NCI-H1417 treated with DMSO at 0.1 percent for 48 hours (cell line): ENCODE measurements around the gene GPR39.
"Not testable (repeated sequence)": the region's sequence is repeated elsewhere in the genome, so short reads cannot be mapped to it uniquely, and the experiment has no call there.

Source experiments
- DNase-seq: peaks from one replicate; lab custom pipeline; 2025; lab: John Stamatoyannopoulos, UW

Gene GPR39

DNA sequence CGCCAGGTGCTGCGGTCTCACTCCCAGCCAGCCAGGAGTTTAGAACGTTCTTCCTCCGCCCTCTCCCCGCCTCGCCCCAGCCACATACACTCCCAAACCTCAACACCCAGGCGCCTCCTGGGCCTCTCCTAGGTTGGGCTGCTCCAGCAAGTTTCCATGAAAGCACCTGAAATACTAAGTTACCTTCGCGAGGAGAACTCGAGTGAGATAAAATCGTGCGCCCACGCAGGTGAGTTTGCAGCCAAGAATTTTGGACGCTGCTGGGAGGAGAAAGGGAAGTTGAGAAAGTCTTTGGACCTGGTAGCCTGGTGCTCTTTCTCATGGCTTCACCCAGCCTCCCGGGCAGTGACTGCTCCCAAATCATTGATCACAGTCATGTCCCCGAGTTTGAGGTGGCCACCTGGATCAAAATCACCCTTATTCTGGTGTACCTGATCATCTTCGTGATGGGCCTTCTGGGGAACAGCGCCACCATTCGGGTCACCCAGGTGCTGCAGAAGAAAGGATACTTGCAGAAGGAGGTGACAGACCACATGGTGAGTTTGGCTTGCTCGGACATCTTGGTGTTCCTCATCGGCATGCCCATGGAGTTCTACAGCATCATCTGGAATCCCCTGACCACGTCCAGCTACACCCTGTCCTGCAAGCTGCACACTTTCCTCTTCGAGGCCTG is at the start of gene GPR39:
TSS of gene GPR39 (plus strand) at position 83 of the 673 bp plus-strand sequence.
- DNase-seq = no peak

DNA sequence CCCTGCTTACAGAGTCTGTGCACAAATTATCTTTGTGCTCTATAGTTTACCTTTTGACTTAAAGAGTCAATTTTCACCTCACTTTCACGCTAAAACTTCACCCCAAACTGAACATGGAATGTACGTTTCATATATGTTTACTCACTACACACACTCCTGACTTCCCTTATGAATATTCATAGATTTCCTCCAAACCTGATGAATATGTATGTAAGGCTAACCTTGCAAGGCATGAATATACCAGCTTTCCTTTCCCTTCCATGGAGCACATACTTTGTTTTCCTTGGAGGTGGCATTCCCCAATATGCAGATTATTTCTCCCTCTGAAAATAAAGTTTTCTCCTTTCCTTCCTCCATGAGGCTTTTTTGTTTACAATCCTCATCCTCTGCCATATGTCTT is 48.4 kb upstream of the GPR39 start:
- DNase-seq = no peak

DNA sequence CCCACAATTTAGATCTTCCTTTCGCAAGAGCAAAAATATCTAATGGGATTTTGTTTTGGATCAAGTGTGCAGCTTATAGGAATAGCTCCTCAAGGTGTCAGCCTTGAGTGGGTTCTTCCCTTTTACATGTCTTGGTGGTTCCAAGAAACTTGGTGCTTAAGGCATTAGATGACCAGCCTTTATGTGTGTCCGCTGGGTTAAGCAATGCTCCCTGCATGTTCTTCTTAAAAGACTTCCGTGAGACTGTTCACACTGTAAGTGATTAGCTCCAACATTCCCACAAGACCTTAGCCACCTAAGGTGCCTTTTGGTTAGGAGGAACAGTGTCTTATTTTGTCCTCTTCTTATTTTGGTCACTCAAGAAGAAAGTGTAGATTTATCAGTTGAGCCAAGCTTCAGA is 44.3 kb upstream of the GPR39 start:
- no peak for DNase-seq

DNA sequence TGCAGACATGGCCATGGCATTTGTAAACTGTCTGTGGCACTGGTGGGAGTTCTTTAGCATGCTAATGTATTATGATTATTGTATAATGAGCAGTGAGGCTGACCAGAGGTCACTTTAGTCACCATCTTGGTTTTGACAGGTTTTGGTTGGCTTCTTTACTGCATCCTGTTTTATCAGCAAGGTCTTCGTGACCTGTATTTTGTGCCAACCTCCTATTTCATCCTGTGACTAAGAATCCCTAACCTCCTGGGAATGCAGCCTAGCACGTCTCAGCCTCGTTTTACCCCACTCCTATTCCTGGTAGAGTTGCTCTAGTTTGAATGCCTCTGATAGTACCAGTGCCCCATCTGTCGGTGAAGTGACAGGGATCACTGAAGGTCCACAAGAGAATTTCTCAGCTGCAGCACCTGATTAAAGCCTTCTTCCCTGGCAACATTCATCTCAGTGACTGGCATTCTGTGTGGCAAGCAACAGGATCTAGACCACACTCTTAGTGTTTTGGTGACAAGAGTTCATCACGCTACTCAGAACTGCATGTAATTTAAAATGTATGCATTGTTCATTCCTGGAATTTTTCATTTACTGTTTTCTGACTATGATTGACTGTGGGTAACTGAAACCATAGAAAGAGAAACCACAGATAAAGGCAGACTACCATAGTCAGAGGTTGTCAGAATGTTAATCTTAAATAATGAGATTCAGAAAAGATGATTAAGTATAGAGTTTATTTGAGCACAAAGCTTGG is 43.0 kb upstream of the GPR39 start:
- DNase-seq = no peak

DNA sequence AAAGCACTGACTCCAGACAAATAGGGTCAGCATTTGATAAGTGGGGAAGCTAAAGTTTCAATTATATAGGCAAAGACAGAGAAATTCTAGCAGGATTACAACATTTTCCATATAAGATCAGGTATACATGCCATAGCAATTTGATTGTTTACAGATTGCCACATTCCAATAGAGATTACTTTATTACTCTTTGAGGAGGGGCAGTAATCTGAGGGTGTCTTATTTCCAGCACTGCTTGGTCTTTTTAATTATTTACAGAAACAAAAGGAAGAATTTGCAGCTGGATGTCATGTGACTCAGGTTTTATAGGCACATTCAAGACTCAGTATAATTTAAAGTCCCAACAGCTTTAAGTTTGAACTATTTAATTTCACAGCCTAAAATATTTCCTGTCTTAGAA is 42.5 kb upstream of the GPR39 start:
- DNase-seq = no peak

DNA sequence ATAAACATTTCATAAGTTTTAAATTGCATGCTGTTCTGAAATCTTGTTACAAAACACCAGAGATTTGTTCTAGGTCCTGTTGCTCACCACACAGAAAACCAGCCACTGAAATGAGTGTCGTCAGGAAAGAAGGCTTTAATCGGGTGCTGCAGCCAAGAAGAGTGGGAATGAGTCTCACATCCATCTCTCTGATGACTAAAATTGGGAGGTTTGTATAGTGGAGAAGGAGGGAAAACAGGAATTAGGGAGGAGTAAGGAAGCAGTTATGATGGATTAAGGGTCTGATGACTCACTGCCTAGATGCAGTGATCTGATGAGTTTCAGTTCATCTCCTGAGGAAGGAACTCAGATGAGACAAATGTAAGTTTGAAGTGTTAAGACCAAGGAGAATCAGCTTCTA is 42.1 kb upstream of the GPR39 start:
- DNase-seq = no peak

DNA sequence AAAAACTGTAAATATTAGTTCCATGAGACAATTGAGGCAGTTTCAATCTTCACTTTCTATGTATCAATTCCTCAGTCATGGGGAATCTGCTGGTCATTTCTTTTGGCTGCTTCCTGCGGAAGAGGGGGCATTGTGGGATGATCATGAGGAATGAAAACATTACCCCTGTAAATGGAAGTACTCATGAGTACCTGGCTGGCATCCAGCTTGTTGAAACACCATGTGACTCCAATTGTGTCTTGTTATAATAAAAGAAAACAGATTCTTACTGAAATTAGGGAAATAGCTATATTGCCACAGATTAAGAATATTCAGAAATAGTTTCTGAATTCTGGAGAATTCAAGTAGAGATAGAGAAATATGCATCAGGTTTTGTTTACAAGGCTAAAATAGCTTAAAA is 41.6 kb upstream of the GPR39 start:
- DNase-seq = no peak

DNA sequence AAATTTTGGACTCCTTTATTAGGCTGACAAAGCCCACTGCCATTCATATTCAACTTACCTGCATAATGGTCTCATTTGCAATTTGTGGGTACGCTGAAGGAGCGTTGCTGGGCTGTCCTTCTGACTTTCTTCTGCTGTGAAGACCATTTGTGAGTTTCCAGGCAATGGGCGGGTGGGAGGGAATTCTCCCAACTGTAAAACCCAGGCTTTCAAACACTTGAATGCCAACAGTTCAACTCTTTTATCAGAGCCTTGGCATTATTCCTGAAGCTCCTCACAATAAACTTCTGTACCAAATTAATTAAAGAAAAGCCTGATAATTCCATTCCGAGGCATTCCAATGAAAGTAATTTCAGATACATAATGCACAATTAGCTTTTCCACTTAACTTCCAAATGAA is 35.2 kb upstream of the GPR39 start:
- no peak for DNase-seq

DNA sequence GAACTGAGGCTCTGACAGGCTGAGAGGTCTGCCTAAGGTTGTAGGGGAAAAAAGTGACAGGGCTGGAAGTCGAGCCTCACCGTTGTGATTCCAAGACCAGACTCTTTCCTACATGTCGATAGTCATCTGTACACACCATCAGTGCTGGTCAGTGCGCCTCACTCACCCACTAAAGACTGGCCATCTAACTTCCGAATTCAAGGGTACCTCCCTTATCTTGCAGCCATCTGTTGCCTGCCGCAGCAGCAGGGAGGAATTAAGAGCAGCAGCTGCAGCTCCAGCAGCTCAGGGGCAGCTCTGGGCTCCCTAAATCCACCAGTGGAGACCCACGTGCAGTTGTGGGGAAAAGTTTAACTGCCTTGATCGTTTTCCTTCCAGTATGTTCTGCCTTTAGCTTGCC is 32.6 kb upstream of the GPR39 start:
- no peak for DNase-seq

DNA sequence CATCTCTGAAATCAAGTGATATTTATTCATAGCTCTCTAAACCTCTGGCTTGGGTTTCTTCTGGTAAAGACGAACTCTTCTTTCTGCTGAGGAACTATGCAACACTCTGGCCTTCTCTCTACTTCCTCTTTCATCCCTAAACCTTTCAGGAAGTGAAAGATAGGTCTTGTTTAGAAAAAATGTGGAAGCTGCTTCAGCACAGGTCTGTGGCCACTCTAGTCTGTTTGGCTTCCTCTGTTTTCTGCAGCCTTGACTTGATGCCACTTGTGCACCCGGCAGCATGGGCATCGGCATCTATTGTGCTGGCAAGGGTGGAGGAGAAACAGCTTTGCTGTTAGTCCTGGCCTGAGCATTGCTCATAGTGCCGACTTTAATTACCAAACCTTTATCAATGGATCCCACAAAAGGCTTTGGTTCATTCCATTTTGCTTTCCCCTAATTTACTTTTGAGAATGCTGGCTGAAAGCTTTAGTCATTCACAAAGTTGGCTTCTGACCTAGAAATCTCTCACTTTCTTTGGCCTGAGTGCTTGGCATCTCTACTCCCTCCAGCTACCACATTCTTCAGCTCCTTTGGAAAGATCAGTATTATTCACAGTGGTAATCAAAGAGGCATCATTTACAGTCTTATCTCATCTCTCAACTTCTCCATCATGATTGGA is 32.0 kb upstream of the GPR39 start:
- no peak for DNase-seq

DNA sequence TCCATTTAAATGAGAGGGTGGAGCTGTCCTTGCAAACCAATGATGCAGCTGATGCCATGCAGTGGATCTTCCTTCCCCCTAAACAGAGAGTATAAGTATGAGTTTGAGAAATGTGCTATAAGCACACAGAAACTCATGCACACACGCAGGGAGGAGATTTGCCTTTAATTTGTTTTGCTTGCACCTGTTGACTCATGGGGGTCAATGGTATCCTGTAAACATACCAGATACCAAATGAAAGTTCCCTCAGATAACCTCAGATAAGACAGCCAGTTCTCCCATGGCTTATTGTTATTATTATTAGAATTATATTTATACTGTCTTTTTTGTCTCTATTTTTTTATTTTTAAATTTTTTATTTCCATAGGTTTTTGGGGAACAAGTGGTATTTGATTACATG is 29.5 kb upstream of the GPR39 start:
- no peak for DNase-seq

DNA sequence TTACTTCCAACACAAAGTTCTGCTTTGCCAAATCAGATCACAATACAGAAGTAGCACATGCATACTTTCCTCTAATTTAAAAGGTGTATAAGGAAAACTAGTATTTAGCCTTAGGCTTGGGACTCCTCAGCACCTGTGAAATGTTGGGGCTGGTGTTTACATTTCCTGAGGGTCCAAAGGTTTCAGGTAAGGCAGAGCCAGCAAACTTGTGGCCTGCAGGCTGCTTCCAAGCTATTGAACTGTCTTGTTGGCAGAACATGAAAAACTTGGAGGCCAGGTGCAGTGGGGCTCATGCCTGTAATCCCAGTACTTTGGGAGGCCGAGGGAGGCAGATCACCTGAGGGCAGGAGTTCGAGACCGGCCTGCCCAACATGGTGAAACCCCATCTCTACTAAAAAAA is 26.5 kb upstream of the GPR39 start:
- no peak for DNase-seq

DNA sequence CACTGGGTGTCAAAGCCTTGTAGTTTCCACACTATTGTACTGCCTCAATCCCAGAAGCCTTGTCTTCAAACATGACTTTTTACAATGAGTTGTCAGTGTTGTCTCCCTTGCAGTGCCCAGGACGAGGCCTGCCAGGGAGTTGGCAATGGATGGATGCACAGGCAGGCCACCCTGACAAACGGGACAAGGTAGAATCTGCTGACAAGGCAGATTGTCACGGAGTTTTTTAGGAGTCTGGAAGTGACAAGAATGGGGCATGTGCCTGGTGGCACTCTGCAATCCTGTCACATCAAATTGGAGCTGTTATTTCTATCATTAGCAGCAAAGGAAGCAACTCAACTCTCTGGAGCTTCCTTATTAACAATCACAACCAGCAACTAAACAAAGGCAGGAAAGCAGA is 25.2 kb upstream of the GPR39 start:
- DNase-seq = no peak

DNA sequence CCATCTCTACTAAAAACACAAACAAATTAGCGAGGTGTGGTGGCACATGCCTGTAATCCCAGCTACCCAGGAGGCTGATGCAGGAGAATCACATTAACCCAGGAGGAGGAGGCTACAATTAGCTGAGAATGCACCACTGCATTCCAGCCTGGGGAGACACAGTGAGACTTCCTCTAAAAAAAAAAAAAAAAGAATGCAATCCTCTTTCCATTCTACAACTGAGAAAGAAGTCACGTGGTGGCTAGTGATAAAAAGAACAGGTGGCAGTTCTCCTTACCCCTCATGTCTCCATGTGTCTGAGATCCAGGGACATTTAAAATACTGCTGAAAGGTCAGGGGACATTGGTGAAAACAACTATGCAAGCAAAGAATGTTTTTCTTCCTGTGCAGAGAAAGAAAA is 24.4 kb upstream of the GPR39 start:
- no peak for DNase-seq

DNA sequence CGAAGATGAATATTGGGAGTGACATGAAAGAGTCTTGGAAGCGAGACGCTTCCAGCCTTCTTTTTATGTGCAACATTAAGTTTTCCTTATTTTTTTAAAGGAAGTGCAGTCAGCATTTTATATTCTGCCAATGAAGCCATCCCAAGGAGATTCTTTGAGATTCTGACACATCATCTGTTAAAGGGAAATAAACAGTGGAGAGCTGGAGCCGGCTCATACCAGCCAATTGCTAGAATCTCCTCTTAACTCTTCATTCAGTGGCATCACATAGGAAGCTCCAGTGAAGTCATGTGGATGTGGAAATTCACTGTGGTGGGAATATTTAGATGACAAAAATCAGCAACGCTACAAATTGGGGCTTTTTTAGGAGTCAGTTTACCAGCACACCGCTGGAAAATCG is 23.7 kb upstream of the GPR39 start:
- no peak for DNase-seq

DNA sequence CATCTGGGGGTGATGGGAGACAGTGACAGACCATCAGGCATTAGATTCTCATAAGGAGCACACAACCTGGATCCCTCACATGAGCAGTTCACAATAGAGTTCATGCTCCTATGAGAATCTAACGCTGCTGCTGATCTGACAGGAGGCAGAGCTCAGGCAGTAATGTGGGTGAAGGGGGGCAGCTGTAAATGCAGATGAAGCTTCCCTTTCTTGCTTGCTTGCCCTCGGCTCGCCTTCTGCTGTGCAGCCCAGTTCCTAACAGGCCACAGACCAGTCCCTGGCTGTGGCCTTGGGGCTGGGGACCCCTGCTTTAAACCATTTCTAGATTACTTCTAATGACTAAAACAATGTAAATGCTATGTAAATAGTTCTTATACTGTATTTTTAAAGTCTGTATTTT is 19.6 kb upstream of the GPR39 start:
- not testable (repeated sequence) for DNase-seq

DNA sequence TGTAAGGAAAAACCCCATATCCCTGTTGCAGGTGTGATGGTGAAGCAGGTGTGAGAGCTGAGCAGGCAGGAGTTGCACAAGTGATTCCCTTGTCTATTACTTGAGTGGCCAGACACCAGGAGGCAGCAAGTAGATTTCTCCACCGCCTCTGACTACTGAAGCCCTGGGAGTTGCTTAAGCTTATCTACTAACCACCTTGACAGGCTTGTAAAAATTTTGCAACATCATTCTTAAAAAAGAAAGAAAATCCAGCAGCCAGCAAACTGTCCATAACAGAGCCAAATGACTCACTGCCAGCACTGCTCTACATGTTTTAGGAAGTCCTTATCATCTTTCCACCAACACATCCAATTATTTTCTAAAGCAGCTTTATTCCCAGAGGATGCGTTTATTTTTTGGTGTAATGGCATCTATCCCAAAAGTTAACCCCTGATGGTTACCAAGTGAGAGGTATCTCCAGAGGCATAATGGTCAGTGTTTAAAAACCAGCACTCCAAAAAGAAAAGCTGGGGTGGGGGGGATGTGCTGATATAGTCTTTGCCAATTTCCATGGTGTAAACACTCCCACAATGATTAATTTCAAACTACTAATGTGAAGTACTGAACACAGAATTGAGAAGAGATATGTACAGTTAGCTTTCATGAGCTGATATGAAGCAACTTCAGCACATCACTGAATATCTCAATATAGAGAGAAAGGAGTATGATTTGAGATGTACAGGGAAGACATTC is 16.3 kb upstream of the GPR39 start:
- DNase-seq = no peak

DNA sequence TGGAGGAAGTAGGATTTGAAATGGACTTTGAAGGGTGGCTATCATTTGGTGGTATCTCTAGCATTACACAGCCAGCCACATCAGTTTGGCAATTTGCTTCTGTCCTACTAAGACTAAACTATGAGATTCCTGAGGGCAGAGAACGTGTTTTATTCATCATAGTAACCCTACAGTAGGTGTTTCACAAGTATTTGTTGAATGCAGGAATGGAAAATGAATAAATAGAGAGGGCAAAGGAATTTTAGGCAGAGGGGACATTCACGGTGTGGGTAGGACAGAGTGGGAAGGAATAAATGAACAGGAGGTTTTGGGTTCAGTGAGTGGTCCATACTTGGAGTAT is 15.7 kb upstream of the GPR39 start:
- no peak for DNase-seq

DNA sequence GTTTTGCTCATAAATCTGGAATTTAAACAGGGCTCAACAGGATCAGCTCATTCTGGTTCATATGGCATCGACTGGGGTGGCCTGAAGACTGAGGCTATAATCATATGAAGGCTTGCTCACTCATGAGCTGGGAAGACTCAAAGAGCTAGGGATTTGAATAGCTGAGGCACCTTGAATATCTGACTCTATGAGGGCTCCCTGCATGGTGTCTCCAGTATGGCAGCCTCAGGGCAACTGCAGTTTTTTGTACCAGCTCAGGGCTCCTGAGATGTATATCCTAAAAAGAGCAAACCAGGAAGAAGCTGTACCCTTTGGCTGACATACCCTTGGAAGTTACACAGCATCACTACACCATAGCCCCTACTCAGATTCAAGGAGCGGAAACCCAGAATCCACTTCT is 15.3 kb upstream of the GPR39 start:
- no peak for DNase-seq

DNA sequence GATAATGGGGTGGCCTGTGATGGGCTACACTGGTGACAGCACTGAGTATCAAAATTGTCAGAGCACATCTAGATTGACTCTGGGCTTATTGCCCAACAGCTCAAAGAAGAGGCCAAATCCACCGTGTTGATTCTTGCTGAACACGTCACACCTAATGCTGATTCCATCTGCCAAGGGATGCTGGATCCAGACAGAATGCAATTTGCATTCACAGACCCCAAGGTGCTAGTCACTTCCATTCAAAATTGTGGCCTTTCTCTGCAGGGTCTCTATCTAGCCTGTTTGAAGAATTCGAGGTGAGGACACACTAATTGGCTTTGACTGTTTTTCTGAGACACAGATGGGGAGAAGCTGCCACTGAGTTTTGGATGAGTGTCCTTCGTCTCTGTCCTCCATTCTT is 13.5 kb upstream of the GPR39 start:
- no peak for DNase-seq

DNA sequence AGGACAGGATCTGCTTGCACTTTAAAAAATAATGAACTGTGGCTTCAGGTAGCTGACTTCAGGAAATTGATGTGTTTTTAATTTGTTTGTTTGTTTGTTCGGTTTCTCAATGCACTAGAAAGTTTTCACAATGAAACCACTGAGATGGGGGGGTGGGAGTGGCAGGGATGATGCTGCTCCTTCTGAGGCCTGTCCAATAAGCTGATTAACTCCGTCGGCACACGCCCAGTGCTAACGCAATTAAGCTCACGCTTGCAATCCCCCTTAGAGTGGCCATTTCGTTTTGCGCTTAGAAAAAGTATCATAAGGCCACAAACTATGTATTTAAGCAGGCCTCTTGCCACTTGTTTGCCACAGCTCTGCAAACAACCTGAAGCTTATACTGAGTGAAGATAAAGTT is 12.5 kb upstream of the GPR39 start:
- no peak for DNase-seq

DNA sequence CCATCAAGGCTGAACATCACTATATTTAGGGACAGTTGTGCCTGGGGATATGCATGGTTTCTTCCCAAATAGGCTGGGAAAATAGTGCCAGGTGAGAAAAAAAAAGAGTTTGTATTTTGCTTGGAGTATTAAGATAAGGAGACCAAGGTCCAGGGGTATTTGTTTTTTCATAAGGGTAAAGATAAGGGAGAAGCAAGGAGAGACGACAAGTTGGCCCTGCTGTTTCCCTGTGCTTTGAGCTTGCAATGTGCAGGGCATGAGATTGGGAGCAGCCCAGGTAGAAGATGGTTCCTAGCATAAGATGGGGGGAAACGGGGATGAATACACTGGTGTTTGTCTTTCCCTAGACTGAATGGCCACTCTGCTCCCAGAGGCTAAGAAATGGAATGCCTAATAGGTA is 8.8 kb upstream of the GPR39 start:
- no peak for DNase-seq

DNA sequence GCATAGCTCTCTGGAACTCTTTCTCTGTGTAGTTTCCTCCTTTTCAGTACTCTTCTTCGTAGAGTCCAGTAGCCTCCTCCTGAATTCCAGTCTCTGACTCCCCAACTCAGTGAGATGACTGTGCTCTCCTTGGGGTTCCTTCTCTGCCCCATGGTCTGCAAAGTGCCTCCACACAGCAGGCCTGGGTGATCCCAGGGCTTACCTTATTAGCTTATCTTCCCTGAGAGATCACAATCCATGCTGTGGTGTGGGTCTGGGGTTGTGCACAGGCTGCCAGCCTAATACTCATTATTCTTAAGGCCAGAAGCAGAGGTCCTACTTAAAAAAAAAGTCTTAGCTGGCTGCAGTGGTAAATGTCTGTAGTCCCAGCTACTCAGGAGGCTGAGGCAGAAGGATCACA is 4.6 kb upstream of the GPR39 start:
- no peak for DNase-seq
